Measurements from ENCODE around the gene TTC27. TPM values are rescaled to one million over a fixed set of nuclear protein-coding genes. Genes with fewer than 3 reads are reported as not detected.

The TTC27 gene
- total and polyA plus RNA-seq, 10 of the 15 experiments (the other 5 are each of a cell fraction or from before 2014, with no cell fraction given) = 20.4 to 34.9 (median 26.0) TPM

DNA sequence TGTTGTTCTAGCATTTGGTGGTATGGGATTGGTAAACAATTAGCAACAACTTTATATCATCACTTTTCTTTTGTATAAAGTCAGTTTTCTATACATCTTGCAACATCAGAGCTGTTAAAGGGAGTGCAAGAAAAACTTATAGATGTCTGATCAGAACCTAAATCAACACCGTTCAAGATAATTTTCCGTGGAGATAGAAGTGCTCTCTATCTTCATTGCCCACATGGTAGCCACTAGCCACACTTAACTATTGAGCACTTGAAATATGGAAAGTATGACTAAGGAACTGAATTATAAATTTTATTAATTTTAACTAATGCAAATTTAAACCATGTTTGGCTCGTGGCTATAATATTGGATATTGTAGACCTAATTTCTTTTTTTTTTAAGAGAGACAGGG, 5.2 kb downstream of the TTC27 start:
- Histone ChIP-seq H3K27me3 (replicated peaks in 1 of 2; ENCODE audit: control insufficient read depth in 2 of 2, insufficient read depth in 2 of 2, low read length in 1 of 2) (no peaks in the 10 kb centered on the region), H3K27ac (ENCODE audit: control insufficient read depth, insufficient read depth) (no peak overlapping the region), H3K4me1 (ENCODE audit: control insufficient read depth, insufficient read depth, low read length) (no peaks in the 10 kb centered on the region), H3K4me3 (0 out of 2 replicates have a peak overlapping the region, but pooled peaks have one; percentile 17), H4K20me1 (ENCODE audit: control insufficient read depth, insufficient read depth) (no peaks in the 10 kb centered on the region), H2AFZ (ENCODE audit: control insufficient read depth, low read depth, low read length) (no peak overlapping the region), H3K9me3 (replicated peaks; ENCODE audit: control insufficient read depth, insufficient read depth, low read length) (no peaks in the 10 kb centered on the region; the same call in 2 of the 3 replicates), H3K9ac (ENCODE audit: control insufficient read depth, insufficient read depth, low read length) (no peak overlapping the region), H3K4me2 (ENCODE audit: control insufficient read depth, insufficient read depth) (no peak overlapping the region), H3K36me3 (ENCODE audit: control insufficient read depth in 2 of 2, insufficient read depth in 2 of 2, low read length in 1 of 2) (peaks cover 0 to 7% of the 10 kb centered on the region in 2 experiments; a peak in 2 of 4 replicates), H3K79me2 (ENCODE audit: control insufficient read depth, insufficient read depth, low read length) (peaks cover 13% of the 10 kb centered on the region)
- TF ChIP-seq NR2F1 (conservative IDR thresholded peaks at IDR 0.05) (no peak), LARP7 (IDR thresholded peaks at IDR 0.05) (no peak), SP1 (IDR thresholded peaks at IDR 0.05; ENCODE audit: low read depth, low read length) (no peak), FOXM1 (IDR thresholded peaks at IDR 0.05; ENCODE audit: low read depth, low read length) (no peak), IKZF1 (conservative IDR thresholded peaks at IDR 0.05) (no peak), BCL11A (IDR thresholded peaks at IDR 0.05; ENCODE audit: low read depth, low read length) (no peak), NFYA (IDR thresholded peaks at IDR 0.05; ENCODE audit: borderline replicate concordance, low read depth, low read length) (no peak), BACH1 (IDR thresholded peaks at IDR 0.05; ENCODE audit: borderline replicate concordance) (no peak), BHLHE40 (IDR thresholded peaks at IDR 0.05; ENCODE audit: borderline replicate concordance in 1 of 2, low read depth in 2 of 2, low read length in 1 of 2) (no peak), RCOR1 (conservative IDR thresholded peaks at IDR 0.05; ENCODE audit: low read depth, low read length) (no peak)
- TF ChIP-seq, protein P1, sequence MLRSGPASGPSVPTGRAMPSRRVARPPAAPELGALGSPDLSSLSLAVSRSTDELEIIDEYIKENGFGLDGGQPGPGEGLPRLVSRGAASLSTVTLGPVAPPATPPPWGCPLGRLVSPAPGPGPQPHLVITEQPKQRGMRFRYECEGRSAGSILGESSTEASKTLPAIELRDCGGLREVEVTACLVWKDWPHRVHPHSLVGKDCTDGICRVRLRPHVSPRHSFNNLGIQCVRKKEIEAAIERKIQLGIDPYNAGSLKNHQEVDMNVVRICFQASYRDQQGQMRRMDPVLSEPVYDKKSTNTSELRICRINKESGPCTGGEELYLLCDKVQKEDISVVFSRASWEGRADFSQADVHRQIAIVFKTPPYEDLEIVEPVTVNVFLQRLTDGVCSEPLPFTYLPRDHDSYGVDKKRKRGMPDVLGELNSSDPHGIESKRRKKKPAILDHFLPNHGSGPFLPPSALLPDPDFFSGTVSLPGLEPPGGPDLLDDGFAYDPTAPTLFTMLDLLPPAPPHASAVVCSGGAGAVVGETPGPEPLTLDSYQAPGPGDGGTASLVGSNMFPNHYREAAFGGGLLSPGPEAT (IDR thresholded peaks at IDR 0.05; ENCODE audit: low read depth) = no peak
- TF ChIP-seq, protein P2, sequence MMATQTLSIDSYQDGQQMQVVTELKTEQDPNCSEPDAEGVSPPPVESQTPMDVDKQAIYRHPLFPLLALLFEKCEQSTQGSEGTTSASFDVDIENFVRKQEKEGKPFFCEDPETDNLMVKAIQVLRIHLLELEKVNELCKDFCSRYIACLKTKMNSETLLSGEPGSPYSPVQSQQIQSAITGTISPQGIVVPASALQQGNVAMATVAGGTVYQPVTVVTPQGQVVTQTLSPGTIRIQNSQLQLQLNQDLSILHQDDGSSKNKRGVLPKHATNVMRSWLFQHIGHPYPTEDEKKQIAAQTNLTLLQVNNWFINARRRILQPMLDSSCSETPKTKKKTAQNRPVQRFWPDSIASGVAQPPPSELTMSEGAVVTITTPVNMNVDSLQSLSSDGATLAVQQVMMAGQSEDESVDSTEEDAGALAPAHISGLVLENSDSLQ (IDR thresholded peaks at IDR 0.05) = no peak
- TF ChIP-seq, protein P3, sequence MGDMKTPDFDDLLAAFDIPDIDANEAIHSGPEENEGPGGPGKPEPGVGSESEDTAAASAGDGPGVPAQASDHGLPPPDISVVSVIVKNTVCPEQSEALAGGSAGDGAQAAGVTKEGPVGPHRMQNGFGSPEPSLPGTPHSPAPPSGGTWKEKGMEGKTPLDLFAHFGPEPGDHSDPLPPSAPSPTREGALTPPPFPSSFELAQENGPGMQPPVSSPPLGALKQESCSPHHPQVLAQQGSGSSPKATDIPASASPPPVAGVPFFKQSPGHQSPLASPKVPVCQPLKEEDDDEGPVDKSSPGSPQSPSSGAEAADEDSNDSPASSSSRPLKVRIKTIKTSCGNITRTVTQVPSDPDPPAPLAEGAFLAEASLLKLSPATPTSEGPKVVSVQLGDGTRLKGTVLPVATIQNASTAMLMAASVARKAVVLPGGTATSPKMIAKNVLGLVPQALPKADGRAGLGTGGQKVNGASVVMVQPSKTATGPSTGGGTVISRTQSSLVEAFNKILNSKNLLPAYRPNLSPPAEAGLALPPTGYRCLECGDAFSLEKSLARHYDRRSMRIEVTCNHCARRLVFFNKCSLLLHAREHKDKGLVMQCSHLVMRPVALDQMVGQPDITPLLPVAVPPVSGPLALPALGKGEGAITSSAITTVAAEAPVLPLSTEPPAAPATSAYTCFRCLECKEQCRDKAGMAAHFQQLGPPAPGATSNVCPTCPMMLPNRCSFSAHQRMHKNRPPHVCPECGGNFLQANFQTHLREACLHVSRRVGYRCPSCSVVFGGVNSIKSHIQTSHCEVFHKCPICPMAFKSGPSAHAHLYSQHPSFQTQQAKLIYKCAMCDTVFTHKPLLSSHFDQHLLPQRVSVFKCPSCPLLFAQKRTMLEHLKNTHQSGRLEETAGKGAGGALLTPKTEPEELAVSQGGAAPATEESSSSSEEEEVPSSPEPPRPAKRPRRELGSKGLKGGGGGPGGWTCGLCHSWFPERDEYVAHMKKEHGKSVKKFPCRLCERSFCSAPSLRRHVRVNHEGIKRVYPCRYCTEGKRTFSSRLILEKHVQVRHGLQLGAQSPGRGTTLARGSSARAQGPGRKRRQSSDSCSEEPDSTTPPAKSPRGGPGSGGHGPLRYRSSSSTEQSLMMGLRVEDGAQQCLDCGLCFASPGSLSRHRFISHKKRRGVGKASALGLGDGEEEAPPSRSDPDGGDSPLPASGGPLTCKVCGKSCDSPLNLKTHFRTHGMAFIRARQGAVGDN (IDR thresholded peaks at IDR 0.05) = no peak
- TF ChIP-seq, protein P4, sequence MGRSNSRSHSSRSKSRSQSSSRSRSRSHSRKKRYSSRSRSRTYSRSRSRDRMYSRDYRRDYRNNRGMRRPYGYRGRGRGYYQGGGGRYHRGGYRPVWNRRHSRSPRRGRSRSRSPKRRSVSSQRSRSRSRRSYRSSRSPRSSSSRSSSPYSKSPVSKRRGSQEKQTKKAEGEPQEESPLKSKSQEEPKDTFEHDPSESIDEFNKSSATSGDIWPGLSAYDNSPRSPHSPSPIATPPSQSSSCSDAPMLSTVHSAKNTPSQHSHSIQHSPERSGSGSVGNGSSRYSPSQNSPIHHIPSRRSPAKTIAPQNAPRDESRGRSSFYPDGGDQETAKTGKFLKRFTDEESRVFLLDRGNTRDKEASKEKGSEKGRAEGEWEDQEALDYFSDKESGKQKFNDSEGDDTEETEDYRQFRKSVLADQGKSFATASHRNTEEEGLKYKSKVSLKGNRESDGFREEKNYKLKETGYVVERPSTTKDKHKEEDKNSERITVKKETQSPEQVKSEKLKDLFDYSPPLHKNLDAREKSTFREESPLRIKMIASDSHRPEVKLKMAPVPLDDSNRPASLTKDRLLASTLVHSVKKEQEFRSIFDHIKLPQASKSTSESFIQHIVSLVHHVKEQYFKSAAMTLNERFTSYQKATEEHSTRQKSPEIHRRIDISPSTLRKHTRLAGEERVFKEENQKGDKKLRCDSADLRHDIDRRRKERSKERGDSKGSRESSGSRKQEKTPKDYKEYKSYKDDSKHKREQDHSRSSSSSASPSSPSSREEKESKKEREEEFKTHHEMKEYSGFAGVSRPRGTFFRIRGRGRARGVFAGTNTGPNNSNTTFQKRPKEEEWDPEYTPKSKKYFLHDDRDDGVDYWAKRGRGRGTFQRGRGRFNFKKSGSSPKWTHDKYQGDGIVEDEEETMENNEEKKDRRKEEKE (IDR thresholded peaks at IDR 0.05) = no peak
- ChIA-PET RAD21 (ENCODE audit: unreplicated experiment) (no interaction called here), POLR2A (no interaction called here), CTCF (interaction anchor here (1.6 kb wide), 1 partner anchor 192 kb away, joined by 4 read pairs; no protein-coding TSS in a partner anchor), SMC1A (ENCODE audit: uncharacterized antibody, unreplicated experiment) (no interaction called here)
- ATAC-seq (no peak), DNase-seq (ENCODE audit: low read depth, low spot score) (no peak), FAIRE-seq (no peak)
- 95% methylated on average over 3 of the region's 3 CpGs for WGBS (ENCODE audit: insufficient coverage, insufficient replicate concordance, low lambda C conversion rate, missing lambda C conversion rate)
- intact Hi-C loops (cut with micrococcal nuclease; ENCODE audit: unreplicated experiment) = no loop called here
- in situ Hi-C loops (cut with MboI) = no loop called here
- BruUV-seq (replicated peaks) = no TSS peak
